HL-60 (cell line): ENCODE data around the gene KXD1.

Source experiments
- GABPA ChIP-seq: IDR thresholded peaks from 2 replicates; pipeline ENCODE4 v1.6.1; 2012; ENCODE audit warnings: low read depth
- POLR2AphosphoS5 ChIP-seq: IDR thresholded peaks from 2 replicates; pipeline ENCODE4 v1.6.1; 2012; ENCODE audit warnings: low read depth
- REST ChIP-seq: IDR thresholded peaks from 2 replicates; pipeline ENCODE4 v1.6.1; 2012; ENCODE audit warnings: low read depth; ENCODE audit not compliant: insufficient replicate concordance
- SPI1 ChIP-seq: IDR thresholded peaks from 2 replicates; pipeline ENCODE4 v1.6.1; 2012; ENCODE audit warnings: low read depth, mild to moderate bottlenecking, borderline replicate concordance
- TF ChIP-seq, protein P1 (sequence below): IDR thresholded peaks from one replicate; pipeline ENCODE4 v1.5.1; 2011; ENCODE audit warnings: low read length, control low read depth, inconsistent platforms; ENCODE audit not compliant: insufficient read depth

DNA sequence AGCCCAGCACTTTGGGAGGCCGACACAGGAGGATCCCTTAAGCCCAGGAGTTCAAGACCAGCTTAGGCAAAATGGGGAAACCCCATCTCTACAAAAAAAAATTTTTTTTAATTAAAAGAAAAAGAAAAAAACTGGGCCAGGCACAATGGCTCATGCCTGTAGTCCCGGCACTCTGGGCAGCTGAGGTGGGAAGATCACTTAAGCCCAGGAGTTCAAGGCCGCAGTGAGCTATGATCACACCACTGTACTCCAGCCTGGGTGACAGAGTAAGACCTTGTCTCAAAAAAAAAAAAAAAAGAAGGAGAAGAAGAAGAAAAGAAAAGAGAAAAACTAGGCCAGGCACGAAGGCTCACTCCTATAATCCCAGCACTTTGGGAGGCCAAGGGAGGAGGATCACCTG, 40.1 kb upstream of the KXD1 start:
- TF ChIP-seq, protein P1, sequence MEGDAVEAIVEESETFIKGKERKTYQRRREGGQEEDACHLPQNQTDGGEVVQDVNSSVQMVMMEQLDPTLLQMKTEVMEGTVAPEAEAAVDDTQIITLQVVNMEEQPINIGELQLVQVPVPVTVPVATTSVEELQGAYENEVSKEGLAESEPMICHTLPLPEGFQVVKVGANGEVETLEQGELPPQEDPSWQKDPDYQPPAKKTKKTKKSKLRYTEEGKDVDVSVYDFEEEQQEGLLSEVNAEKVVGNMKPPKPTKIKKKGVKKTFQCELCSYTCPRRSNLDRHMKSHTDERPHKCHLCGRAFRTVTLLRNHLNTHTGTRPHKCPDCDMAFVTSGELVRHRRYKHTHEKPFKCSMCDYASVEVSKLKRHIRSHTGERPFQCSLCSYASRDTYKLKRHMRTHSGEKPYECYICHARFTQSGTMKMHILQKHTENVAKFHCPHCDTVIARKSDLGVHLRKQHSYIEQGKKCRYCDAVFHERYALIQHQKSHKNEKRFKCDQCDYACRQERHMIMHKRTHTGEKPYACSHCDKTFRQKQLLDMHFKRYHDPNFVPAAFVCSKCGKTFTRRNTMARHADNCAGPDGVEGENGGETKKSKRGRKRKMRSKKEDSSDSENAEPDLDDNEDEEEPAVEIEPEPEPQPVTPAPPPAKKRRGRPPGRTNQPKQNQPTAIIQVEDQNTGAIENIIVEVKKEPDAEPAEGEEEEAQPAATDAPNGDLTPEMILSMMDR, result no peak
- TF ChIP-seq REST (no peak), POLR2AphosphoS5 (no peak), GABPA (no peak), SPI1 (no peak)
